Natural killer cell (primary cell): ENCODE data around the gene RASA1. TPM values are rescaled to one million over a fixed set of nuclear protein-coding genes. Genes with fewer than 3 reads are reported as not detected.
A peak's percentile ranks its signal among the peaks of the same experiment; 100 is the strongest.

Experiments
- ATAC-seq, 3 donors: fragments of 150-1000 bp in 2 of 3; fragments of 200-7000 bp in 1 of 3; cut with Tn5 transposase; 1 replicate in 1 of 3; 2 replicates in 2 of 3; pipeline ENCODE4 v1.10.0; 2021; ENCODE audit warnings: mild to moderate bottlenecking in 2 of 3, moderate library complexity in 2 of 3
- DNase-seq, 2 donors: peaks; one replicate each; pipeline versions ENCODE4 v3.0.0 to v3.0.0-alpha.2; 2013 to 2021; ENCODE audit warnings: mixed read lengths in 1 of 2
- H3K27ac ChIP-seq: one replicate; pipeline ENCODE4 v1.5.1; 2013; ENCODE audit warnings: mild to moderate bottlenecking, low read length
- H3K27me3 ChIP-seq: one replicate; pipeline ENCODE4 v1.6.1; 2013; ENCODE audit warnings: low read length; ENCODE audit not compliant: control insufficient read depth, insufficient read depth
- H3K36me3 ChIP-seq: one replicate; pipeline ENCODE4 v1.6.1; 2013; ENCODE audit warnings: low read length; ENCODE audit not compliant: control insufficient read depth, insufficient read depth
- H3K4me1 ChIP-seq: one replicate; pipeline ENCODE4 v1.6.1; 2013; ENCODE audit warnings: low read length; ENCODE audit not compliant: control insufficient read depth, insufficient read depth
- H3K4me3 ChIP-seq: one replicate; pipeline ENCODE4 v1.5.1; 2013; ENCODE audit warnings: low read length
- H3K9me3 ChIP-seq: one replicate; pipeline ENCODE4 v1.6.1; 2013; ENCODE audit warnings: low read length; ENCODE audit not compliant: control insufficient read depth, insufficient read depth
- H3K27ac Mint-ChIP-seq, 2 donors: one replicate each; pipeline ENCODE4 v1.8.0; 2022; ENCODE audit warnings: mild to moderate bottlenecking in 2 of 2, mixed read lengths in 2 of 2, moderate library complexity in 1 of 2
- H3K27me3 Mint-ChIP-seq, 2 donors: one replicate each; pipeline ENCODE4 v1.8.0; 2022; ENCODE audit warnings: low read depth in 2 of 2, mixed read lengths in 2 of 2
- H3K36me3 Mint-ChIP-seq: one replicate; pipeline ENCODE4 v1.8.0; 2022; ENCODE audit warnings: mixed read lengths
- H3K4me1 Mint-ChIP-seq, 2 donors: one replicate each; pipeline ENCODE4 v1.8.0; 2022; ENCODE audit warnings: mixed read lengths in 2 of 2
- H3K4me3 Mint-ChIP-seq: one replicate; pipeline ENCODE4 v1.8.0; 2022; ENCODE audit warnings: mild to moderate bottlenecking, moderate library complexity, mixed read lengths
- H3K9me3 Mint-ChIP-seq, 2 donors: one replicate each; pipeline ENCODE4 v1.8.0; 2022; ENCODE audit warnings: mixed read lengths in 2 of 2
- CTCF ChIP-seq: fragments of 200-600 bp; IDR thresholded peaks from one replicate; pipeline ENCODE4 v1.8.0; 2022; ENCODE audit warnings: antibody characterized with exemption
- WGBS: methylation state at CpG from one replicate; pipeline ENCODE4 v1.1.7; 2013; ENCODE audit warnings: missing lambda C conversion rate; ENCODE audit not compliant: insufficient coverage; 5-methylcytosine and 5-hydroxymethylcytosine counted together
- intact Hi-C: fragments of 100-400 bp; cut with micrococcal nuclease; formaldehyde crosslinking; loops from one replicate; pipeline ENCODE4 v1.14.2; 2022
- total RNA-seq, 4 donors: library from RNA; stranded (reverse); fragments of 120-200 nt in 1 of 4; gene quantifications; one replicate each; pipeline versions ENCODE4 v1.2.3 to v1.2.4, GENCODE V29; 2013 to 2022

RASA1 gene
- total RNA-seq, 3 donors from 2014 or later (not counting 1 experiment from before 2014, with no cell fraction given), result 20.3 to 26.5 (median 21.2) TPM

- Histone ChIP-seq H3K4me3 (no peak overlapping the region), H3K36me3 (peaks cover 2% of the 10 kb centered on the region), H3K27me3 (no peaks in the 10 kb centered on the region), H3K9me3 (no peaks in the 10 kb centered on the region), H3K4me1 (peaks cover 2% of the 10 kb centered on the region), H3K27ac (no peak overlapping the region)
- WGBS, result no CpG with 5 or more reads among the region's 2 CpGs
- Mint-ChIP-seq H3K36me3 (no peaks in the 10 kb centered on the region), H3K27me3 (no peaks in the 10 kb centered on the region), H3K9me3 (no peaks in the 10 kb centered on the region), H3K27ac (peak overlapping the region in 1 of 2 donors; percentile 66), H3K4me1 (peaks cover 38 to 49% of the 10 kb centered on the region in 2 donors), H3K4me3 (no peak overlapping the region)
- intact Hi-C loops, result no loop called here
- ATAC-seq, result no peak
- DNase-seq, result no peak
- no peak for TF ChIP-seq CTCF
These were observed 60.3 kb downstream of the RASA1 start for GRCh38 chr5:87327998-87328397.

GRCh38 chr5:87329114-87329513 is 61.4 kb downstream of the RASA1 start:
- peaks cover 27 to 38% of the 10 kb centered on the region in 2 donors for H3K4me1 Mint-ChIP-seq
- no peak overlapping the region for H3K4me3 Mint-ChIP-seq
- WGBS, result 85% methylated on average over 3 of the region's 6 CpGs
- H3K27me3 Mint-ChIP-seq, result no peaks in the 10 kb centered on the region
- no peaks in the 10 kb centered on the region for H3K9me3 Mint-ChIP-seq
- Histone ChIP-seq H3K36me3 (peaks cover 10% of the 10 kb centered on the region), H3K4me1 (peaks cover 2% of the 10 kb centered on the region), H3K9me3 (no peaks in the 10 kb centered on the region), H3K4me3 (no peak overlapping the region), H3K27me3 (no peaks in the 10 kb centered on the region), H3K27ac (no peak overlapping the region)
- intact Hi-C loops, result no loop called here
- no peak for ATAC-seq
- TF ChIP-seq CTCF, result no peak
- H3K36me3 Mint-ChIP-seq, result no peaks in the 10 kb centered on the region
- H3K27ac Mint-ChIP-seq, result no peak overlapping the region
- no peak for DNase-seq

- peak overlapping the region; percentile 81 for H3K27ac ChIP-seq
- intact Hi-C loops, result no loop called here
- peaks cover 4% of the 10 kb centered on the region for H3K4me1 ChIP-seq
- TF ChIP-seq CTCF, result no peak
- H3K27me3 Mint-ChIP-seq, result no peaks in the 10 kb centered on the region
- peak overlapping the region; percentile 86 to 92 for H3K27ac Mint-ChIP-seq
- H3K9me3 ChIP-seq, result no peaks in the 10 kb centered on the region
- peak overlapping the region; percentile 82 for H3K4me3 Mint-ChIP-seq
- no peak for DNase-seq
- H3K4me3 ChIP-seq, result no peak overlapping the region
- H3K36me3 Mint-ChIP-seq, result peaks cover 6% of the 10 kb centered on the region
- peaks cover 29% of the 10 kb centered on the region for H3K36me3 ChIP-seq
- ATAC-seq, result no peak
- peaks cover 23 to 36% of the 10 kb centered on the region in 2 donors for H3K4me1 Mint-ChIP-seq
- H3K27me3 ChIP-seq, result no peaks in the 10 kb centered on the region
- peaks cover 0 to 2% of the 10 kb centered on the region in 2 donors for H3K9me3 Mint-ChIP-seq
These were observed 72.3 kb downstream of the RASA1 start for GRCh38 chr5:87339986-87340385.

- intact Hi-C loops, result no loop called here
- Histone ChIP-seq H3K36me3 (peaks cover 27% of the 10 kb centered on the region), H3K9me3 (no peaks in the 10 kb centered on the region), H3K4me1 (peaks cover 4% of the 10 kb centered on the region), H3K27ac (peak overlapping the region; percentile 81), H3K27me3 (no peaks in the 10 kb centered on the region), H3K4me3 (peak overlapping the region; percentile 25)
- no peaks in the 10 kb centered on the region for H3K27me3 Mint-ChIP-seq
- H3K36me3 Mint-ChIP-seq, result peaks cover 7% of the 10 kb centered on the region
- ATAC-seq, result peak; percentile 91 to 97 (median 94)
- whole genome bisulfite sequencing, result 0% methylated on average over 2 of the region's 2 CpGs
- peaks cover 0 to 2% of the 10 kb centered on the region in 2 donors for H3K9me3 Mint-ChIP-seq
- DNase-seq, result peak in 1 of 2 donors; percentile 65
- TF ChIP-seq CTCF, result no peak
- peak overlapping the region; percentile 86 to 92 for H3K27ac Mint-ChIP-seq
- peaks cover 23 to 36% of the 10 kb centered on the region in 2 donors for H3K4me1 Mint-ChIP-seq
- peak overlapping the region; percentile 82 for H3K4me3 Mint-ChIP-seq
These were observed 73.0 kb downstream of the RASA1 start for GRCh38 chr5:87340716-87341115.
